Activated naive CD8-positive, alpha-beta T cell treated with anti-CD3 and anti-CD28 coated beads, Interleukin-2, amount 50 U/mL, for 24 hours (primary cell): ENCODE measurements around the gene NBAS.

Experiments
- ATAC-seq: fragments of 150-1000 bp; cut with Tn5 transposase; one replicate; pipeline ENCODE4 v1.10.0; 2021
- DNase-seq: peaks from one replicate; pipeline ENCODE4 v3.0.0; 2021
- H3K27ac Mint-ChIP-seq: one replicate; pipeline ENCODE4 v1.8.0; 2021; ENCODE audit warnings: mild to moderate bottlenecking, mixed read lengths
- H3K27me3 Mint-ChIP-seq: one replicate; pipeline ENCODE4 v1.8.0; 2021; ENCODE audit warnings: mixed read lengths
- H3K36me3 Mint-ChIP-seq: one replicate; pipeline ENCODE4 v1.8.0; 2021; ENCODE audit warnings: low read depth, mixed read lengths
- H3K4me1 Mint-ChIP-seq: one replicate; pipeline ENCODE4 v1.8.0; 2021; ENCODE audit warnings: mixed read lengths
- H3K4me3 Mint-ChIP-seq: one replicate; pipeline ENCODE4 v1.8.0; 2021; ENCODE audit warnings: mild to moderate bottlenecking, moderate library complexity, mixed read lengths
- H3K9me3 Mint-ChIP-seq: one replicate; pipeline ENCODE4 v1.8.0; 2021; ENCODE audit warnings: mixed read lengths

The NBAS gene

DNA sequence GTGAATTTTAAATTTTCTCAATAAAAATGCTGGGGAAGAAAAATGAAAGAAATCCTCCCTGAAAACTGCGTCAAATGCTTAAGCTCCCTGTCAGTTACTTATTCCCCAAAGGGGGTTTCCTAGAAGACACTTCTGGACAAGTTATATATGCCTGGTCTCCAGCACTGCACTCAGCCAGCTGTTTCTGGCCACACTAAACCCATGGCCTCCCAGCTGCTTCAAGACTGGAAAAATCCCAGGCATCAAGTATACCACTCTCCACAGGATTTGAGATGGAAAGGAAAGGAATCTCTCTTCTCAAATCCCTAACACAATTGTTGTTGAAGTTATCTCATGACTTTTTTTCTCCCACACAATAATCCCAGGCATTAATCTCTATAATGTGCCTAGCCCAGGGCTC is 245.7 kb downstream of the NBAS start:
- no peaks in the 10 kb centered on the region for H3K27me3 Mint-ChIP-seq
- H3K36me3 Mint-ChIP-seq: peaks cover 72% of the 10 kb centered on the region
- ATAC-seq: no peak
- no peak overlapping the region for H3K4me3 Mint-ChIP-seq
- peaks cover 24% of the 10 kb centered on the region for H3K9me3 Mint-ChIP-seq
- H3K4me1 Mint-ChIP-seq: peaks cover 39% of the 10 kb centered on the region
- H3K27ac Mint-ChIP-seq: no peak overlapping the region
- no peak for DNase-seq

DNA sequence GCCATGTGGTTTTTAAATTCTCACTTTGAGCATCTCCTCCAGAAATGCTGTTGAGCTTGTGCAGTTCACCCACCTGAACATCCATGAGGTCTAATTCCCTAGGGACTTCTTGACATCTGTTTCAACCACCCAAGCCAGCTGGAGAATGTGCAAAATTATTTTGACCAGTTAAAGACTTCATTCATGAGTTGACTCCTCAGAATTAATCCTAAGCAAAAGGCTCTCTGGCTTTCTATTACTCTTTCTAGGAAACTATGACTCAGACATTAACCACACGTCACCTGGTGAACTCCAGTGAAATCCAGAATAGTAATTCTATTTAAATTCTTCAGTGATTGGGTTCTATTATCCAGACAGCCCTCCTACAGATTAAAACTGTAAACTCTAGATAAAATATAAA is 247.5 kb downstream of the NBAS start:
- Mint-ChIP-seq H3K9me3 (peaks cover 8% of the 10 kb centered on the region), H3K27me3 (no peaks in the 10 kb centered on the region), H3K36me3 (peaks cover 59% of the 10 kb centered on the region), H3K4me1 (peaks cover 39% of the 10 kb centered on the region), H3K4me3 (no peak overlapping the region), H3K27ac (no peak overlapping the region)
- ATAC-seq: no peak
- no peak for DNase-seq

DNA sequence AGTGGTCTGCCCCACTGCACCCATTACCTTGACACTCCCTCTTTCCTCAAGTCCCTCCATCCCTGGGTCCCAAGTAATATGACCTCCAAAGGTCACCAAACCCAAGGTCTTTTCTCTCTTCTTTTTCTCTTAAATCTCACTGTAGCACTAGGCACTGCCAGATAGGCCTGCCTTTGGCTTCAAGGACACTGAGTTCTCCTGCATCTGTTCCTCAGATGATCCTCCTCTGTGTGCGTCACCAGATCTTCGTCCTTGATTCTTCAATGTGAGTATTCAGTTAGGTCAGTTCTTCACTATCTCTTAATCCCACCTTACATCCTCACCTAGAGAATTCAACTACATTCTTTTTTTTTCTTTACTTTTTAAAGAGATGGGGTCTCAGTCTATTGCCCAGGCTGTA is 249.2 kb downstream of the NBAS start:
- Mint-ChIP-seq H3K27me3 (no peaks in the 10 kb centered on the region), H3K36me3 (peaks cover 56% of the 10 kb centered on the region), H3K9me3 (no peaks in the 10 kb centered on the region), H3K27ac (peak overlapping the region; percentile 18), H3K4me3 (no peak overlapping the region), H3K4me1 (peaks cover 39% of the 10 kb centered on the region)
- DNase-seq (no peak), ATAC-seq (no peak)

DNA sequence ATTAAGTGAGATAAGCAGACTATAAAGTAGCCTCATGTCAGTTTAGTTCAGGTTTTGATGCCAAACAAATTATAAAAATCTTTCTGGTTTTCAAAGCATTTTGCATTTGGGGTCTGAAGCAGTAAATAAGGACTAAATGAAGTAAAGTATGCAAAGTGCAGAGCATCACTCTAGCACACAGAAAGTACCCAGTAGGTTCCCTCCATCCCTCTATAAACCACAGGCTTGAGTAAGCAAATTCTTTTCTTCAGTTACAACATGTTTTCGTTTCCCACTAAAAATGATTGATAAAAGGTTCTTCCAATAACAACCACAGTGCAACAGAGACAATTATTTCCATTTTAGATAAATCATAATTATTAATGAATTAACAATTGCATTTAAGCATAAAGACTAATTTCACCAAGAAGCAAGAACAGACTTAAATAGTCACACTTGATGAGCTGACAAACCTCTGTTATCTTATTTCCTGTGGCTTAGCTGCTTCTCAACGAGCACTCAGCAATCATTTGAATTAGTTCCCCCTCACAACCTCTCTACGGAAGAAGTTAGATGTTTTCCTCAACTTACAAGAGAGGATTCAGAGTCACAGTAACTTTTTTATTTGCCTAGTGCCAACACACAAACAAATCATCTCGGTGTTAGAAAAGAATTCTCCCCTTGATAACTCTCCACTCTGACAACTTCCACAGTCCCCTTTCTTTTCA is 249.8 kb downstream of the NBAS start:
- Mint-ChIP-seq H3K27ac (no peak overlapping the region), H3K4me1 (peaks cover 35% of the 10 kb centered on the region), H3K27me3 (no peaks in the 10 kb centered on the region), H3K9me3 (no peaks in the 10 kb centered on the region), H3K4me3 (no peak overlapping the region), H3K36me3 (peaks cover 58% of the 10 kb centered on the region)
- ATAC-seq (no peak), DNase-seq (no peak)

DNA sequence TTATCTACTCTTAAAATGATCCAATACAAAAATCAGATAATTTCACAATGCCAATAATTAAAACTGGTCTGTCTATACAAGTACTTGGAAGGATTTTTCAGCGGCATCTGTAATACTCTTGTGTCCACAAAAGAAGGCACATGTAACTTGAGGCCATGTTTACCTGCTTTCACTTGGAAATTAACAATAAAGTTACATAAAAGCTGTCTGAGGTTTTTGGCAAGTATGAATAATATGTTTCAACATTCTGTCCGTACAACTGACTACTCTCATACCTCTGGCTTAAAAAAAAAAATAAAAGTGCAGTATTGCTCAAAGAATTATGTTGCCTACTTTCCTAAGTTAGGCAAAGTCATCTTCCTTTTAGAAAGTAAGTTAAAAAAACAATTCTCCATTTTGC is 253.6 kb downstream of the NBAS start:
- ATAC-seq: no peak

DNA sequence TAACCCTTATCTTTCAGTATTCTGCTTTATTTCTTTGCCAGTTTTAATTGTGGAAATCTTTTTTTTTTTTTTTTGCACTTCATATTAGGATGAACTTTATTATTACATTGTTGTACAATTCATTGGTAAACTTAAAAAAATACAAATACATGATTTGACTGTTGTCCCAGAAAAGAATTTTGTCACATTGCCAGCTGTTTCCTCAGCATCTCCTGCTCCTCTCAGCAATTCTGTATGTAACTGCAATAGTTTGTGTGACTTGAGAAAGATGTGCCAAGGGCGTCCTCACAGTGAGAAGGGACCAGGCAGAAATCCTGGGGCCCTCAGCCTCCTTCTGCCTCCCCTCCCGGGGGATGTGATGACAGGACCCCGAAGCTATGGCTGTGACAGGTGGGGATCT is 254.4 kb downstream of the NBAS start:
- DNase-seq: no peak
- no peak overlapping the region for H3K4me3 Mint-ChIP-seq

More for the DNA sequence above, 253.6 kb downstream of the NBAS start:
- H3K4me3 Mint-ChIP-seq: no peak overlapping the region
- peaks cover 4% of the 10 kb centered on the region for H3K9me3 Mint-ChIP-seq
- H3K4me1 Mint-ChIP-seq: peaks cover 13% of the 10 kb centered on the region
- no peak overlapping the region for H3K27ac Mint-ChIP-seq
- DNase-seq: no peak
- peaks cover 60% of the 10 kb centered on the region for H3K36me3 Mint-ChIP-seq
- no peaks in the 10 kb centered on the region for H3K27me3 Mint-ChIP-seq

DNA sequence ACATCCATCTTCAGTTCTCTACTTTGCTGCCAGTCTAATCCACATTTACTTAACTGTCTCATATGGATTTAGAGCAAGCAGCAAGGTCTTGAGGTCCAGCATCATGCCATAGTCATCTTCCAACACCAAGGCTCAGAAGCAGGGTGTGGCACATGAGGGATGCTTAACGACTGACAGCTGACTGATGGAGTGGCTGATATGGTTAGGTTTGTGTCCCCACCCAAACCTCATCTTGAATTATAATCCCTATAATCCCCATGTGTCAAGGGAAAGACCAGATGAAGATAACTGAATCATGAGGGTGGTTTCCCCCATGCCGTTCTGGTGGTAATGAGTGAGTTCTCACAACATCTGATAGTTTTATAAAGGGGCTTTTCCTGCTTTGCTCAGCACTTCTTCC is 257.3 kb downstream of the NBAS start:
- no peak overlapping the region for H3K27ac Mint-ChIP-seq
- peaks cover 71% of the 10 kb centered on the region for H3K36me3 Mint-ChIP-seq
- no peaks in the 10 kb centered on the region for H3K27me3 Mint-ChIP-seq

More for the DNA sequence above, 254.4 kb downstream of the NBAS start:
- no peaks in the 10 kb centered on the region for H3K27me3 Mint-ChIP-seq
- H3K9me3 Mint-ChIP-seq: peaks cover 4% of the 10 kb centered on the region
- peaks cover 61% of the 10 kb centered on the region for H3K36me3 Mint-ChIP-seq
- H3K27ac Mint-ChIP-seq: no peak overlapping the region
- ATAC-seq: no peak
- peaks cover 15% of the 10 kb centered on the region for H3K4me1 Mint-ChIP-seq

DNA sequence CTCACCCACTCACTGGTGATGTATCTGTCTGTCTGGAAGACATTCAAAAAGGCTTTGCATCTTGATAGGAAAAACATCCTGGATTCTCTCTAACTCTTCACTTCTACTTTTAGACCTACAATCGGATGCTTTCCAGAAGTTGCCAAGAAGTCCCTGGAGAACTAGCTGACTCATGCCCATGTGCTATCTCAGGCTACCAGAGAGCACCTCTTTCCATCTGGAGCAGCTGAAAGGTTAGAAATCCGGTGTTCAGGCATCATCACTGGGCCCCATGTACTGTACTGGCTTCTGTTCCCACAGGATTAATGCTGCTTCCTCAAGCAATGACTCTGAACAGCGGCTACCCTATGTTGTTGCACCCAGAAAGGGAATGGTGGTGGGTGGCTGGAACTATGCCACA is 259.0 kb downstream of the NBAS start:
- H3K27ac Mint-ChIP-seq: no peak overlapping the region

More for the DNA sequence above, 257.3 kb downstream of the NBAS start:
- DNase-seq (no peak), ATAC-seq (no peak)
- H3K4me3 Mint-ChIP-seq: no peak overlapping the region
- H3K9me3 Mint-ChIP-seq: peaks cover 4% of the 10 kb centered on the region
- H3K4me1 Mint-ChIP-seq: peaks cover 23% of the 10 kb centered on the region

DNA sequence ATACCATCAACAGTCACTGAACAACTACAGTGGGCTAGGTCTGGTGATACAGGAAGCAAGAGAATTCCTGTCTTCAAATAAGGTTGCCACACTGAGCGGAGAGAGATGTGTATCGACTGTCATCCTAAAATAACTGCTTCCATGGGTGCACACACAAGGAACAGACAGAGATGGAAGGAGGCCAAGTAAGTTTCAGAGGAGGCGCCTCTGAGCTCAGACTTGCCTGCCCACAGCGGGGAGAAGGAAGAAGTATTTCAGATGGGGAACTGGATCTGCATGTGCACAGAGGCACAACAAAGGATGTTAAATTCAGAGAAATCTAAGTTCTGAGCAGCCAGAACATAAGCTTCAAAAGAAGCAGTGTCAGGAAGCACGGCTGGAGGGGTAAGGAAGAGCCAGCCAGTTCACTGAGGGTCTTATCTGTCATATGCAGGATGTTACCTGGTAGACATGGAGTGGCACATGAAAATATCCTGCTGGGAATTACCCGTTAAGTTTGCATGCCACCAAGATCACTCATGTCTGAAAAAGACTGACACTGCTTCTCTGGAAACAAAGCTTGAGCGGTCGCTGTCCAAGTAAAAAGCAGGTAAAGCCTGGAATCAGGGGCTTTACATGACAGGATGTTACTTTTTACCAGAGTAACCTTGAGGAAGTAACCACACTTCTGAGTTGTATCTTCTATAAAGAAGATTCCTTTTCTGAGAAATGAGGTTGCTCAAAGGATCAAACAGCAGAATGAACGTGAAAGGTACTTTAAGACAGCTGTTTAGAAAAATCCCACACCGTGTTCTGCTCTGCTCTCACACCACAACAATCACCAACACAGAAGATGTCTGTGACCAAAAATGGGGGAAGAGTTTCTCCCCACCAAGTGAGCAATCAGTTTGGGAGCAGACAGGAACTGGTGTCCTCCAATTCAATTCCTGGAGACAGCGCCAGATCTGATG is 260.2 kb downstream of the NBAS start:
- no peak for DNase-seq
- no peak overlapping the region for H3K4me3 Mint-ChIP-seq
- peak overlapping the region; percentile 29 for H3K27ac Mint-ChIP-seq
- ATAC-seq: no peak
- peaks cover 30% of the 10 kb centered on the region for H3K4me1 Mint-ChIP-seq
- H3K27me3 Mint-ChIP-seq: no peaks in the 10 kb centered on the region
- peaks cover 4% of the 10 kb centered on the region for H3K9me3 Mint-ChIP-seq
- peaks cover 70% of the 10 kb centered on the region for H3K36me3 Mint-ChIP-seq

More for the DNA sequence above, 259.0 kb downstream of the NBAS start:
- no peak for DNase-seq
- Mint-ChIP-seq H3K9me3 (peaks cover 4% of the 10 kb centered on the region), H3K4me1 (peaks cover 30% of the 10 kb centered on the region), H3K27me3 (no peaks in the 10 kb centered on the region), H3K4me3 (no peak overlapping the region), H3K36me3 (peaks cover 72% of the 10 kb centered on the region)
- ATAC-seq: no peak

DNA sequence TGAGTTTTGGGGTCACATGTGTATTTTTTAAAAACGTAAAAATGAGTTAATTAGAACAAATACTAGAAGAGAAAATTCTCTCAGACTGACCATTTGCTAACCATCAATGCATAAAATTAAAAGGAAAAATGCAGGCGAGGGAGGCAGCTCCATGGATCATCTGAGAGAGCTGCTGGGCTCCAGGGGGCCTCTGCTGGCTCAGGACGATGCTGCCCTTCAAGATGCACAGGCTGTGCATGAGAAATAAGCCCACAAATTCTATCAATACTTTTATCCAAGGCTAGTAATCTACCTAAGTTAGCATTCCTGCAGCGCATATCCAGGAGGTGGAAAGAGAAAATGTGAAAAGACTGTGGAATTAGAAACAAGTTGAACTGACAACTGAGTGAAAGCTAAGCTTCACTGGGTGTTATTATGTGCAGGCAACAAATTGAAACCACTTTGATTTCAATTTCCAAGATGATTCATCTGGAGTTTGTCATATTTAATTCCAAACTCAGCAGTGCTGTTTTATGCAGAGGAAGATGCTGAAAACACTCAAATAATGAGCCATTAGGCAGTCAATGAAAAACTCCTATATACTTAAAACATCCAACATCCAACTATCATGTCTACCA is 261.1 kb downstream of the NBAS start:
- Mint-ChIP-seq H3K27me3 (no peaks in the 10 kb centered on the region), H3K4me3 (no peak overlapping the region), H3K27ac (no peak overlapping the region), H3K9me3 (no peaks in the 10 kb centered on the region), H3K4me1 (peaks cover 30% of the 10 kb centered on the region), H3K36me3 (peaks cover 62% of the 10 kb centered on the region)
- no peak for ATAC-seq
- no peak for DNase-seq

DNA sequence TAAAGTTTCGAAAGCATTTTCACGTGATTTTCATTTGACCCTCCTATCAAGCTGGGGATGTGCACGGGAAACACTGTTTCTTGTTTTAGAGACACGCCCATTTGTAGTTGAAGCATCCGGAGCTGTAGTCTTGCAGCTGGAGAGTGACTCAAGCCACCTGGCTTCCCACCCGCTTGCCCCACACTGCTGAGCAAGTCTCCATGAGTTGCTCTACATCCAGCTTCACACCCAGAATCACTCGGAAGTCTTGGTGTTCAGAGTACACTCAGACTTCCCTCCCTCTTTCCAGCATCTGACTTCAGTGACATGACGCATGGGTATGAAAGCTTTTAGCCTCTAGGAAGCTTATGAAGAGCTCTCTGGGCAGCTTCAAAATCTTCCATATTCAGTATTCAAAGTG is 262.4 kb downstream of the NBAS start:
- no peaks in the 10 kb centered on the region for H3K27me3 Mint-ChIP-seq
- H3K4me1 Mint-ChIP-seq: peaks cover 30% of the 10 kb centered on the region
- DNase-seq: no peak
- no peak for ATAC-seq
- H3K4me3 Mint-ChIP-seq: no peak overlapping the region
- peaks cover 53% of the 10 kb centered on the region for H3K36me3 Mint-ChIP-seq
- no peak overlapping the region for H3K27ac Mint-ChIP-seq
- H3K9me3 Mint-ChIP-seq: no peaks in the 10 kb centered on the region

DNA sequence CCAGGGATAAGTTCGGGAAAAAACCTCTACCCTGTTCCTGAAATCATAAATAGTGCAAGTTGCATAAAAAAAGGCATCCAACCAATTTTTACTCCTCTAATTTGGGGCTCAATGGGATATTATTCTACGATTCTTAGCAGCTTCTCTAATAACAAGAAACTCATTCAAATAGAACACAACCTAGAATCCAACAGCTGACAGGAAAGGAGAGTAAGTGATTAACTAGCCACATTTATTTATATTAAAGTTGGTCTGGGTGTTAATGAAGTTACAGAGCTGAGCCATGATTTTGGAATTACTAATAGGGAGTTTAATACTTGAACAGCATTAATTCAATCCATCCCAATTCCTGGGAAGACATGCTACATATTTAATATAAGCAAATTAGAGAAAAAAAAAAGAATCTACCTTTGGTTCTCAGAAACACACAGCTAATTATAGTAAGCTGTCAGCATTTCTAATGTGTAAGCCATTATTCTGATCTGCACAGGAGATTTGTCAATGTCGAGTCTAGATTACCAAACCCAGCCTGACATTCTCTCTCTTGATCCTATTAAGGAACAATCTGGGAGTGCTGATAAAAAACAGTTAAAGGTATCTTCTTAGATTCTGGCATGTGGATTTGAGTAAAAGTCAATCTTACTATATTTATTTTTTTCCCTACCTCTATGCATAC is 267.7 kb downstream of the NBAS start:
- H3K9me3 Mint-ChIP-seq: no peaks in the 10 kb centered on the region
- no peak for ATAC-seq
- H3K27me3 Mint-ChIP-seq: no peaks in the 10 kb centered on the region
- peaks cover 46% of the 10 kb centered on the region for H3K36me3 Mint-ChIP-seq
- H3K4me3 Mint-ChIP-seq: no peak overlapping the region
- no peak overlapping the region for H3K27ac Mint-ChIP-seq
- peaks cover 2% of the 10 kb centered on the region for H3K4me1 Mint-ChIP-seq
- DNase-seq: no peak

DNA sequence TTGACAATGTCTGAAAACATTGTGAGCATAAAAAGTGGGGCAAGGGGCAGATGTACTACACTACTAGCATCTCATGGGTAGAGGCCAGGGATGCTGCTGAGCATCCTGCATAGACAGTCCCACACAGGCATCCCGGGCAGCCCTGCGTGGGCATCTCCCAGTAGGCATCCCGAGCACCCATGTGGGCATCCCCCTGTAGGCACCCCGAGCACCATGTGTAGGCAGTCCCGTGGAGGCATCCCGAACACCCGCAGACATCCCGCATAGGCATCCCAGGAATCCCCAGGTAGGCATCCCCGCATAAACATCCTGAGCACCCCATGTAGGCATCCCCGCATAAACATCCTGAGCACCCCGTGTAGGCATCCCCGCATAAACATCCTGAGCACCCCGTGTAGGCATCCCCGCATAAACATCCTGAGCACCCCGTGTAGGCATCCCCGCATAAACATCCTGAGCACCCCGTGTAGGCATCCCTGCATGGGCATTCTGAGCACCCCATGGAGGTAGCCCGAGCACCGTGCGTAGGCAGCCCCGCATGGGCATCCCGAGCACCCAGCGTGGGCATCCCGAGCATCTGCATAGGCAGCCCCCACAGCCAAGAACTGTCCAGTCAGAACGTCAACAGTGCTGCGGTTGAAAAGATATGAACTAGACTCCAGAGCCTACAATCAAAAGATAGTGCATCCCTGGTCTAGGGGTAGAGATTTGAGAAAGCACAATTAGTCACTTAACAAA is 273.5 kb downstream of the NBAS start:
- H3K27ac Mint-ChIP-seq: no peak overlapping the region
- no peak overlapping the region for H3K4me3 Mint-ChIP-seq
- H3K4me1 Mint-ChIP-seq: no peaks in the 10 kb centered on the region
- H3K9me3 Mint-ChIP-seq: no peaks in the 10 kb centered on the region
- H3K27me3 Mint-ChIP-seq: no peaks in the 10 kb centered on the region
- peaks cover 59% of the 10 kb centered on the region for H3K36me3 Mint-ChIP-seq
- no peak for DNase-seq
- no peak for ATAC-seq

DNA sequence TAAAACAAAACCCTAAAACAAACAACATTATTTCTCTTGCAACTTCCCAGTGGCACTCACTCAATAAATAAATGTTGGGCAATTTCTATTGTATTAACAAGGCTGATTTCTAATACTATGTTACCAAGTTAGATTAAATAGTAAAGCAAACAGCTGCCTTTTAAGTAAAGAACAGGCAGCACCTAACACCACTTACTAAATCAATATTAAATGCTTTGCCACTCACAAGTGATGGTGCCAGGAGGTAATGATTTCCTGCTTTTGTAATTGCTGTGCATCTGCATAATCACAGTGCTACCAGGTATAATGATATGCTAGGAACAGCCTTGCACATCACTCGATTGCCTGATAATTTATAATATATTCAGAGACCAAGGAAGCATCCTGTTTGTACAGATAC is 276.5 kb downstream of the NBAS start:
- H3K4me1 Mint-ChIP-seq: no peaks in the 10 kb centered on the region
- DNase-seq: no peak
- H3K27ac Mint-ChIP-seq: no peak overlapping the region
- H3K27me3 Mint-ChIP-seq: no peaks in the 10 kb centered on the region
- no peak for ATAC-seq
- H3K4me3 Mint-ChIP-seq: no peak overlapping the region
- H3K36me3 Mint-ChIP-seq: peaks cover 51% of the 10 kb centered on the region
- no peaks in the 10 kb centered on the region for H3K9me3 Mint-ChIP-seq
